Sigmoid colon (tissue), 7 donors: ENCODE results near the gene ZBTB34. TPM values are rescaled to one million over a fixed set of nuclear protein-coding genes. Genes with fewer than 3 reads are reported as not detected.

Experiments used
- DNase-seq: peaks from one replicate; pipeline ENCODE4 v3.0.0-alpha.2; 2019
- H3K27ac ChIP-seq, 4 donors: fragments of 200-600 bp; sonication (generic); one replicate each; pipeline ENCODE4 v1.5.1; 2016 to 2019; ENCODE audit warnings: mild to moderate bottlenecking in 1 of 4
- H3K27me3 ChIP-seq, 3 donors: fragments of 200-600 bp; sonication (generic); one replicate each; pipeline ENCODE4 v1.5.1; 2019; ENCODE audit warnings: mild to moderate bottlenecking in 1 of 3
- H3K36me3 ChIP-seq, 4 donors: fragments of 200-600 bp; sonication (generic); one replicate each; pipeline ENCODE4 v1.5.1; 2016 to 2019
- H3K4me1 ChIP-seq, 4 donors: fragments of 200-600 bp; sonication (generic); one replicate each; pipeline ENCODE4 v1.5.1; 2017 to 2019
- H3K4me3 ChIP-seq, 4 donors: fragments of 200-600 bp; sonication (generic); one replicate each; pipeline ENCODE4 v1.5.1; 2017 to 2019; ENCODE audit warnings: mild to moderate bottlenecking in 2 of 4, moderate library complexity in 1 of 4
- H3K9me3 ChIP-seq, 4 donors: fragments of 200-600 bp in 3 of 4; sonication (generic) in 3 of 4; one replicate each; pipeline versions ENCODE4 v1.5.1 to v1.6.1; 2013 to 2019
- EP300 ChIP-seq, 4 donors: sonication (generic); formaldehyde crosslinking; IDR thresholded peaks; one replicate each; pipeline ENCODE4 v1.6.1; 2017; ENCODE audit warnings: antibody characterized with exemption in 4 of 4
- POLR2A ChIP-seq, 2 donors: fragments of 450-650 bp; IDR thresholded peaks; one replicate each; pipeline ENCODE4 v1.6.1; 2016; ENCODE audit warnings: antibody characterized with exemption in 2 of 2, mild to moderate bottlenecking in 2 of 2, moderate library complexity in 2 of 2
- POLR2AphosphoS5 ChIP-seq, 4 donors: sonication (generic); formaldehyde crosslinking; IDR thresholded peaks; one replicate each; pipeline ENCODE4 v1.6.1; 2017; ENCODE audit warnings: antibody characterized with exemption in 4 of 4
- WGBS, 2 donors: extraction: QIAGEN DNeasy Blood & Tissue Kit; methylation state at CpG; one replicate each; pipeline ENCODE4 v1.1.7; 2013; 5-methylcytosine and 5-hydroxymethylcytosine counted together
- intact Hi-C: fragments of 100-400 bp; cut with DNase I; formaldehyde crosslinking; loops from one replicate; pipeline ENCODE4 v1.15.1; 2023
- polyA plus RNA-seq, 3 donors: library from polyadenylated mRNA; stranded (reverse); fragments of 200-250 nt; gene quantifications; one replicate each; pipeline ENCODE4 v1.2.3, GENCODE V29; 2013
- total RNA-seq, 4 donors: library from RNA; depleted of rRNA; stranded (reverse); fragments of >200 nt; gene quantifications; one replicate each; pipeline ENCODE4 v1.1.0, GENCODE V29; 2016
- TF ChIP-seq, protein P1 (sequence below), 4 experiments: fragments of 450-650 bp in 3 of 4; fragments of 200-600 bp in 1 of 4; IDR thresholded peaks; one replicate each; pipeline ENCODE4 v1.5.1; 2016 to 2019; ENCODE audit warnings: antibody characterized with exemption in 4 of 4, mild to moderate bottlenecking in 3 of 4, moderate library complexity in 2 of 4
- donor health status: healthy with polysubstance abuse.
- donor health status: Bipolar disorder and iron deficiency.
- donor health status: healthy.

The ZBTB34 gene
- total and polyA plus RNA-seq, 7 donors: 1.4 to 11.4 (median 8.9) TPM

DNA sequence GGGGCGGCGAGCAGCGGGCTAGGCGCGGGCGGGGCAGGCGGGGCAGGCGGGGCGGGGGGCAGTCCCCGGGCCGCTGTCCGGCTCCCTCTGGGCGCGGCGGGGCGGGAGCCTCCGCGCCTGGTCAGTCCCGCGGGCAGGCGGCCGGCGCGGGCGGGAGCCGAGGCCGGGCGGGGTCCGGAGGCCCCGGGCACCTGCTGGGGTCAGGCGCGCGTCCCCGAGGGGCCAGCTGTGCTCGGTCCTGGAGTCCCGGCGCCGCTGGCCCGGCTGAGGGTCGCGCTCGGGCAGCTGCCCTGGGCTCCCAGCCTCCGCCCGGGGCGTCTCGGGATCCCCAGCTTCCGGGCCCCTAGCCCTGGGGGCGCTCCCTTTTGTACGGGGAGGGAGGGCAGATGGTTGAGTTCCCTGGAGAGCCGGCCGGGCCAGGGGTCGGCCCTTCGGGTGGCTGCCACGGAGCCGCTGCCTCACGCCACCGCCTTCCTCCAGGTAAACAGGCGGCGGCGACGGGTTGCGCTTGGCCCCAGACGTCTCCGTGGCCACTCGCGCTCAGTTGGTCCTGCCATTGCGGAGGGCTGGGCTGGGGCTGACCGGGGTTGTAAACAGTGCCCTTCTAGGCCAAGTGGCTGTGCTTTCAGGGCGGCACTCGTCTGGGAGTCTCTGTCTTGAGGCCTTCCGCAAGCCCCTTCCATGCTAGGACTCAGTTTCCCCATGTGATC is 473 bp downstream of the ZBTB34 start:
- no peaks in the 10 kb centered on the region for H3K27me3 ChIP-seq
- no peaks in the 10 kb centered on the region for H3K9me3 ChIP-seq
- H3K4me1 ChIP-seq: peaks cover 0 to 43% (median 31%) of the 10 kb centered on the region in 4 donors
- H3K27ac ChIP-seq: peak overlapping the region; percentile 83 to 96 (median 93)
- TF ChIP-seq EP300 (IDR thresholded peaks at IDR 0.05): no peak
- TF ChIP-seq POLR2A (IDR thresholded peaks at IDR 0.05): no peak
- TF ChIP-seq, protein P1, sequence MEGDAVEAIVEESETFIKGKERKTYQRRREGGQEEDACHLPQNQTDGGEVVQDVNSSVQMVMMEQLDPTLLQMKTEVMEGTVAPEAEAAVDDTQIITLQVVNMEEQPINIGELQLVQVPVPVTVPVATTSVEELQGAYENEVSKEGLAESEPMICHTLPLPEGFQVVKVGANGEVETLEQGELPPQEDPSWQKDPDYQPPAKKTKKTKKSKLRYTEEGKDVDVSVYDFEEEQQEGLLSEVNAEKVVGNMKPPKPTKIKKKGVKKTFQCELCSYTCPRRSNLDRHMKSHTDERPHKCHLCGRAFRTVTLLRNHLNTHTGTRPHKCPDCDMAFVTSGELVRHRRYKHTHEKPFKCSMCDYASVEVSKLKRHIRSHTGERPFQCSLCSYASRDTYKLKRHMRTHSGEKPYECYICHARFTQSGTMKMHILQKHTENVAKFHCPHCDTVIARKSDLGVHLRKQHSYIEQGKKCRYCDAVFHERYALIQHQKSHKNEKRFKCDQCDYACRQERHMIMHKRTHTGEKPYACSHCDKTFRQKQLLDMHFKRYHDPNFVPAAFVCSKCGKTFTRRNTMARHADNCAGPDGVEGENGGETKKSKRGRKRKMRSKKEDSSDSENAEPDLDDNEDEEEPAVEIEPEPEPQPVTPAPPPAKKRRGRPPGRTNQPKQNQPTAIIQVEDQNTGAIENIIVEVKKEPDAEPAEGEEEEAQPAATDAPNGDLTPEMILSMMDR (IDR thresholded peaks at IDR 0.05): no peak
- no peak for TF ChIP-seq POLR2AphosphoS5 (IDR thresholded peaks at IDR 0.05)
- 1% methylated on average over 71 of the region's 71 CpGs for WGBS, 2 donors
- intact Hi-C loops: loop anchor here (2.0 kb wide), 1 partner anchor 54 kb away; the partner anchor contains the start of gene RALGPS1
- DNase-seq: no peak
- H3K4me3 ChIP-seq: peak overlapping the region; percentile 90 to 99 (median 96)
- H3K36me3 ChIP-seq: peaks cover 0 to 17% (median 3%) of the 10 kb centered on the region in 4 donors

DNA sequence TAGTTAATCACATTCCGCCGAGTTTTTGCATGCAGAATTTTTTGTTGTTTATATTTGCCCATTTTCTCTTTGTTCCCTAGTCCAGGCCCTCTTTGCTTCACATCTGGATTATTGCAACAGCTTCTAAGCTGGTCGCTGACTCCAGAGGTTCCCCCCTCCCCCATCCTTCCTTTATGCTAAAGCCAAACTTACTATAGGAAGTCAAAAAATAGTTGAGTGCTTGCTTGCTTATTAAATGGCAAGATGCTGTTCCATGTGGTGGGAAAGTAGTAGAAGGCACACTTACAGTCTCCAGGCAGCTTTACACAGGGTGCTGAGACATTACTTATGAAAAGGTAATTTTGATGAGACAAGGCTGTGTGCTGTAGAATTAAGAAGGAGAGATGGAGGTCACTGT is 1.3 kb downstream of the ZBTB34 start:
- 13% methylated on average over 3 of the region's 3 CpGs for WGBS, 2 donors
- H3K27me3 ChIP-seq: no peaks in the 10 kb centered on the region
- no peak for DNase-seq
- H3K4me3 ChIP-seq: peak overlapping the region; percentile 90 to 99 (median 96)
- peaks cover 0 to 18% (median 3%) of the 10 kb centered on the region in 4 donors for H3K36me3 ChIP-seq
- TF ChIP-seq POLR2A (IDR thresholded peaks at IDR 0.05): no peak
- TF ChIP-seq, protein P1 (IDR thresholded peaks at IDR 0.05): no peak
- TF ChIP-seq POLR2AphosphoS5 (IDR thresholded peaks at IDR 0.05): no peak
- no peak for TF ChIP-seq EP300 (IDR thresholded peaks at IDR 0.05)
- intact Hi-C loops: loop anchor here (2.0 kb wide), 1 partner anchor 53 kb away; the partner anchor contains the start of gene RALGPS1
- H3K4me1 ChIP-seq: peaks cover 0 to 43% (median 31%) of the 10 kb centered on the region in 4 donors
- H3K9me3 ChIP-seq: no peaks in the 10 kb centered on the region
- H3K27ac ChIP-seq: peak overlapping the region in 2 of 4 donors; percentile 92 to 94

DNA sequence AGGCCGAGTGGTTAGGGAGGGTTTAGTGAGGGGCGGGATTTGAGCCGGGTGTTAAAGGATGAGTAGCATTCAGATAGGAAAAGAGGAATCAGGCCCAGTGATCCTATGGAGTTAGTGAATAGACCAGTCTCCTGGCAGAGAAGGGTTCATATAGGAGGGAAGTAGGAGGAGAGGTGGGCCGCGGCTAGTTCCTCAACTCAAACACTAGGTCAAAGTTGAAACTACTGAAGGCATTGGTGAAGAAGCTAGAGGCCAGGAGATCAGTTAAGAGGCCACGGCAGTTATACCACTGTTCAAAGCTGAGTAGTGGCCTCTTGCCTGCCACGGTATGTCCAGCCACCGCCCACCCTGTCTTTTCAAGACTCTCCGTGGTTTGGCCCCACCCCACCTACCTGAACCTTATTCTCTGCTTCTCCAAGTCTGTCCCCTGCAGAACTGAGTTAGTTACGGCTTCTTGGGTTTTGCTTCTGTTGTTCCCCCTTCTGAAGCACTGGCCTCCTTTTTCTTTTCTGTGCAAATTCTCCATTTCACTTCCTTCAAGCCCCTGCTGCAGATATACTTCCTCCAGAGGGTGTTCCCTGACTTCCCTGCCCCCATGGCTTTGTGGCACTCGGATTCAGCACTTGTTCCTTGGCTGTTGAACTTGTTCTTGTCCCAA is 1.8 kb downstream of the ZBTB34 start:
- 14 to 25% methylated on average over 11 of the region's 11 CpGs for WGBS, 2 donors
- peak overlapping the region in 3 of 4 donors; percentile 94 to 99 (median 98) for H3K4me3 ChIP-seq
- H3K9me3 ChIP-seq: no peaks in the 10 kb centered on the region
- H3K4me1 ChIP-seq: peaks cover 0 to 42% (median 31%) of the 10 kb centered on the region in 4 donors
- TF ChIP-seq, protein P1 (IDR thresholded peaks at IDR 0.05): no peak
- TF ChIP-seq POLR2AphosphoS5 (IDR thresholded peaks at IDR 0.05) (no peak), POLR2A (IDR thresholded peaks at IDR 0.05) (no peak), EP300 (IDR thresholded peaks at IDR 0.05) (no peak)
- H3K27me3 ChIP-seq: no peaks in the 10 kb centered on the region
- no peak for DNase-seq
- H3K27ac ChIP-seq: peak overlapping the region in 2 of 4 donors; percentile 92 to 94
- intact Hi-C loops: no loop called here
- peaks cover 0 to 18% (median 3%) of the 10 kb centered on the region in 4 donors for H3K36me3 ChIP-seq

DNA sequence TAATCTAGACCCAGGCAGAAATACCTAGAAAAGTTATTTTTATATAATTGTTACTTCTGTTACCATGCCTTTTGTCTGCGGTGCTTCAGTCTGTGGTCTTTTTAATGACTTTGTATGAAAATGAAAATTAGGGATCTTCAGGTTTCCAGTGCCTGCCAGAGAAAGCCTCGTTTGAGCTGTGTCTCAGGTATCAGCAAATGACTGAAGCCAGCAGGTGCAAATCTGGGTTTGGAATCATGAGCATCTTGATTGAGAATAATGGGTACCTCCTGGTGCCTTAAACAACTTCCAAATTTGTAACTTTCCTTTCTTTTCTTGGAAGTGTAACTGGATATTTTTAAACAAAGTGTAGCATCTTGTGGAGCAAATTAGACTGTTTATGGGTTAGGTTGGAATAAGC is 4.3 kb downstream of the ZBTB34 start:
- intact Hi-C loops: no loop called here
- Histone ChIP-seq H3K4me1 (peaks cover 0 to 43% (median 32%) of the 10 kb centered on the region in 4 donors), H3K9me3 (no peaks in the 10 kb centered on the region), H3K27me3 (no peaks in the 10 kb centered on the region), H3K36me3 (peaks cover 0 to 23% (median 3%) of the 10 kb centered on the region in 4 donors), H3K27ac (no peak overlapping the region), H3K4me3 (no peak overlapping the region)
- 70 to 81% methylated on average over 2 of the region's 2 CpGs for WGBS, 2 donors
- TF ChIP-seq, protein P1 (IDR thresholded peaks at IDR 0.05): no peak
- TF ChIP-seq POLR2A (IDR thresholded peaks at IDR 0.05) (no peak), POLR2AphosphoS5 (IDR thresholded peaks at IDR 0.05) (no peak), EP300 (IDR thresholded peaks at IDR 0.05) (no peak)
- no peak for DNase-seq
